SK-N-SH treated with all-trans-retinoic acid at 6 μM for 48 hours (cell line): Measurements from ENCODE around the gene DMRTC2.

Experiments used
- ATAC-seq: fragments of 200-7000 bp; cut with Tn5 transposase; 3 replicates; pipeline ENCODE4 v1.9.1; 2020; ENCODE audit warnings: mild to moderate bottlenecking, moderate library complexity
- ARNTL ChIP-seq: fragments of 450-650 bp; formaldehyde crosslinking; IDR thresholded peaks from 2 replicates; pipeline ENCODE4 v1.5.0; 2020; ENCODE audit warnings: low read depth, mild to moderate bottlenecking, moderate library complexity, borderline replicate concordance
- BACH2 ChIP-seq: fragments of 250-450 bp; sonication (Bioruptor Pico); IDR thresholded peaks from 2 replicates; pipeline ENCODE4 v1.9.0; 2021; ENCODE audit warnings: mild to moderate bottlenecking, borderline replicate concordance
- CREB5 ChIP-seq: fragments of 250-450 bp; sonication (Bioruptor Pico); IDR thresholded peaks from 2 replicates; pipeline ENCODE4 v1.5.1; 2020; ENCODE audit warnings: low read depth, mild to moderate bottlenecking, moderate library complexity
- CSDC2 ChIP-seq: fragments of 250-450 bp; sonication (Bioruptor Pico); IDR thresholded peaks from 2 replicates; pipeline ENCODE4 v1.5.0; 2020; ENCODE audit warnings: mild to moderate bottlenecking, moderate library complexity
- CSRNP3 ChIP-seq: fragments of 250-450 bp; sonication (Bioruptor Pico); IDR thresholded peaks from 2 replicates; pipeline ENCODE4 v1.5.1; 2021; ENCODE audit warnings: mild to moderate bottlenecking, moderate library complexity
- ESRRG ChIP-seq: fragments of 250-450 bp; sonication (Bioruptor Pico); IDR thresholded peaks from 2 replicates; pipeline ENCODE4 v1.6.1; 2021; ENCODE audit warnings: mild to moderate bottlenecking
- GLIS3 ChIP-seq: fragments of 250-450 bp; sonication (Bioruptor Pico); IDR thresholded peaks from 2 replicates; pipeline ENCODE4 v1.5.0; 2020; ENCODE audit warnings: mild to moderate bottlenecking, moderate library complexity
- ISL1 ChIP-seq: fragments of 250-450 bp; sonication (Bioruptor Pico); IDR thresholded peaks from 2 replicates; pipeline ENCODE4 v2.1.2; 2022; ENCODE audit warnings: mild to moderate bottlenecking, moderate library complexity
- OSR1 ChIP-seq: fragments of 250-450 bp; sonication (Bioruptor Pico); IDR thresholded peaks from 2 replicates; pipeline ENCODE4 v1.8.0; 2022; ENCODE audit warnings: moderate library complexity, mild to moderate bottlenecking, inconsistent platforms
- PATZ1 ChIP-seq: fragments of 250-450 bp; sonication (Bioruptor Pico); IDR thresholded peaks from 2 replicates; pipeline ENCODE4 v1.8.0; 2020; ENCODE audit warnings: mild to moderate bottlenecking, moderate library complexity, borderline replicate concordance
- POU6F1 ChIP-seq: fragments of 250-450 bp; sonication (Bioruptor Pico); IDR thresholded peaks from 2 replicates; pipeline ENCODE4 v1.8.0; 2021; ENCODE audit warnings: low read depth, mild to moderate bottlenecking, moderate library complexity, borderline replicate concordance
- RARB ChIP-seq: fragments of 250-450 bp; sonication (Bioruptor Pico); IDR thresholded peaks from 2 replicates; pipeline ENCODE4 v1.8.0; 2021; ENCODE audit warnings: mild to moderate bottlenecking, moderate library complexity
- SNAI2 ChIP-seq: fragments of 250-450 bp; sonication (Bioruptor Pico); IDR thresholded peaks from 2 replicates; pipeline ENCODE4 v1.5.0; 2020; ENCODE audit warnings: mild to moderate bottlenecking, moderate library complexity
- TCF4 ChIP-seq: fragments of 250-450 bp; sonication (Bioruptor Pico); IDR thresholded peaks from 2 replicates; pipeline ENCODE4 v1.8.0; 2021; ENCODE audit warnings: mild to moderate bottlenecking, moderate library complexity, borderline replicate concordance
- TOX ChIP-seq: fragments of 250-450 bp; sonication (Bioruptor Pico); IDR thresholded peaks from 2 replicates; pipeline ENCODE4 v1.8.0; 2021; ENCODE audit warnings: mild to moderate bottlenecking, moderate library complexity, borderline replicate concordance
- TSHZ2 ChIP-seq: fragments of 250-450 bp; sonication (Bioruptor Pico); IDR thresholded peaks from 2 replicates; pipeline ENCODE4 v1.5.0; 2020; ENCODE audit warnings: mild to moderate bottlenecking, moderate library complexity
- ZC3H10 ChIP-seq: fragments of 250-450 bp; sonication (Bioruptor Pico); IDR thresholded peaks from 2 replicates; pipeline ENCODE4 v1.5.1; 2021; ENCODE audit warnings: mild to moderate bottlenecking, moderate library complexity
- ZFP3 ChIP-seq: fragments of 250-450 bp; sonication (Bioruptor Pico); IDR thresholded peaks from 2 replicates; pipeline ENCODE4 v1.5.0; 2020; ENCODE audit warnings: mild to moderate bottlenecking, moderate library complexity
- ZFP30 ChIP-seq: fragments of 450-650 bp; formaldehyde crosslinking; IDR thresholded peaks from 2 replicates; pipeline ENCODE4 v1.5.0; 2022; ENCODE audit warnings: mild to moderate bottlenecking, moderate library complexity
- ZNF565 ChIP-seq: fragments of 450-650 bp; formaldehyde crosslinking; conservative IDR thresholded peaks from 2 replicates; pipeline ENCODE4 v1.5.0; 2020; ENCODE audit warnings: low read depth, mild to moderate bottlenecking, moderate library complexity
- ZNF70 ChIP-seq: fragments of 450-650 bp; formaldehyde crosslinking; IDR thresholded peaks from 2 replicates; pipeline ENCODE4 v1.5.0; 2020; ENCODE audit warnings: mild to moderate bottlenecking, moderate library complexity
- ZNF8 ChIP-seq: fragments of 450-650 bp; formaldehyde crosslinking; IDR thresholded peaks from 2 replicates; pipeline ENCODE4 v1.5.0; 2020; ENCODE audit warnings: mild to moderate bottlenecking, moderate library complexity

DMRTC2 gene

GRCh38 chr19:41894350-41894749, 49.5 kb downstream of the DMRTC2 start (continued):
- no peak for TF ChIP-seq ZNF565
- TF ChIP-seq RARB (CRISPR knock-in tag), result no peak

GRCh38 chr19:41895745-41896580, 51.1 kb downstream of the DMRTC2 start:
- ATAC-seq, result peak; percentile 63
- no peak for TF ChIP-seq ZC3H10 (CRISPR knock-in tag)
- TF ChIP-seq TCF4 (CRISPR knock-in tag), result no peak
- no peak for TF ChIP-seq CREB5 (CRISPR knock-in tag)
- no peak for TF ChIP-seq RARB (CRISPR knock-in tag)
- no peak for TF ChIP-seq GLIS3
- TF ChIP-seq BACH2 (CRISPR knock-in tag), result no peak
- no peak for TF ChIP-seq SNAI2 (CRISPR knock-in tag)
- no peak for TF ChIP-seq ZNF70 (CRISPR knock-in tag)
- no peak for TF ChIP-seq OSR1
- no peak for TF ChIP-seq ESRRG (CRISPR knock-in tag)
- no peak for TF ChIP-seq ZNF565
- TF ChIP-seq POU6F1 (CRISPR knock-in tag), result no peak
- TF ChIP-seq ZNF8 (CRISPR knock-in tag), result no peak
- no peak for TF ChIP-seq CSDC2 (CRISPR knock-in tag)
- no peak for TF ChIP-seq ISL1 (CRISPR knock-in tag)
- TF ChIP-seq ZFP3, result no peak
- no peak for TF ChIP-seq ARNTL (CRISPR knock-in tag)
- no peak for TF ChIP-seq TOX (CRISPR knock-in tag)
- TF ChIP-seq CSRNP3, result no peak
- TF ChIP-seq PATZ1 (CRISPR knock-in tag), result no peak

- TF ChIP-seq TOX (CRISPR knock-in tag), result no peak
- TF ChIP-seq ZC3H10 (CRISPR knock-in tag), result no peak
- TF ChIP-seq CREB5 (CRISPR knock-in tag), result no peak
- TF ChIP-seq SNAI2 (CRISPR knock-in tag), result no peak
- no peak for TF ChIP-seq TCF4 (CRISPR knock-in tag)
- no peak for TF ChIP-seq ZFP3
- no peak for TF ChIP-seq BACH2 (CRISPR knock-in tag)
- no peak for TF ChIP-seq CSDC2 (CRISPR knock-in tag)
- no peak for TF ChIP-seq ESRRG (CRISPR knock-in tag)
- TF ChIP-seq ZFP30 (CRISPR knock-in tag), result no peak
- TF ChIP-seq TSHZ2 (CRISPR knock-in tag), result no peak
- ATAC-seq, result no peak
Observed at GRCh38 chr19:41896581-41896942, 51.7 kb downstream of the DMRTC2 start.
